Neural crest cell (in vitro differentiated cells): ENCODE measurements around the gene CCNL1. TPM values are rescaled to one million over a fixed set of nuclear protein-coding genes. Genes with fewer than 3 reads are reported as not detected.
"Not testable (repeated sequence)": the region's sequence is repeated elsewhere in the genome, so short reads cannot be mapped to it uniquely, and the experiment has no call there.

Source experiments
- DNase-seq: peaks from one replicate; pipeline ENCODE4 v3.0.0; 2021; ENCODE audit warnings: low read depth, mixed read lengths, low spot score
- H3K27ac Mint-ChIP-seq: one replicate; pipeline ENCODE4 v1.8.0; 2021; ENCODE audit warnings: mild to moderate bottlenecking, mixed read lengths; ENCODE audit not compliant: unreplicated experiment
- H3K27me3 Mint-ChIP-seq: 2 replicates; pipeline ENCODE4 v1.8.0; 2021; ENCODE audit warnings: low read depth, mild to moderate bottlenecking, mixed read lengths
- H3K36me3 Mint-ChIP-seq: 2 replicates; pipeline ENCODE4 v1.8.0; 2021; ENCODE audit warnings: low read depth, mild to moderate bottlenecking, mixed read lengths
- H3K4me1 Mint-ChIP-seq: 2 replicates; pipeline ENCODE4 v1.8.0; 2021; ENCODE audit warnings: mixed read lengths
- H3K4me3 Mint-ChIP-seq: one replicate; pipeline ENCODE4 v1.8.0; 2021; ENCODE audit warnings: mild to moderate bottlenecking, mixed read lengths
- H3K9me3 Mint-ChIP-seq: 2 replicates; pipeline ENCODE4 v1.8.0; 2021; ENCODE audit warnings: mixed read lengths
- total RNA-seq: library from RNA; stranded (reverse); gene quantifications from 2 replicates; pipeline ENCODE4 v1.2.1, GENCODE V29; 2021
- TF ChIP-seq, protein P1 (sequence below): fragments of 200-600 bp; sonication (generic); conservative IDR thresholded peaks from 2 replicates; pipeline ENCODE4 v1.5.0; 2021; ENCODE audit warnings: antibody characterized with exemption, mild to moderate bottlenecking

CCNL1 gene
- total RNA-seq, 1 donor from 2014 or later = 127 TPM

DNA sequence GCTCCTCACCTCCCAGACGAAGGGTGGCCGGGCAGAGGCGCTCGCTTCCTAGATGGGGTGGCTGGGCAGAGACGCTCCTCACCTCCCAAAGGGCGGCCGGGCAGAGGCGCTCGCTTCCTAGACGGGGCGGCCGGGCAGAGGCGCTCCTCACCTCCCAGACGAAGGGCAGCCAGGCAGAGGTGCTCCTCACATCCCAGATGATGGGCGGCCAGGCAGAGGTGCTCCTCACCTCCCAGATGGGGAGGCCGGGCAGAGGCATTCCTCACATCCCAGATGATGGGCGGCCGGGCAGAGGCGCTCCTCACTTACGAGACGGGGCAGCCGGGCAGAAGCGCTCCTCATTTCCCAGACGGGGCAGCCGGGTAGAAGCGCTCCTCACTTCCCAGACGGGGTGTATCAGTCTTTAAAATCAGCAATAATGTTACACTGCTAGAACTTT, 19.4 kb upstream of the CCNL1 start:
- Mint-ChIP-seq H3K4me3 (peak overlapping the region; percentile 11), H3K9me3 (peaks cover 11% of the 10 kb centered on the region), H3K4me1 (peaks cover 21% of the 10 kb centered on the region), H3K36me3 (peaks cover 39% of the 10 kb centered on the region), H3K27ac (no peak overlapping the region), H3K27me3 (no peaks in the 10 kb centered on the region)
- TF ChIP-seq, protein P1, sequence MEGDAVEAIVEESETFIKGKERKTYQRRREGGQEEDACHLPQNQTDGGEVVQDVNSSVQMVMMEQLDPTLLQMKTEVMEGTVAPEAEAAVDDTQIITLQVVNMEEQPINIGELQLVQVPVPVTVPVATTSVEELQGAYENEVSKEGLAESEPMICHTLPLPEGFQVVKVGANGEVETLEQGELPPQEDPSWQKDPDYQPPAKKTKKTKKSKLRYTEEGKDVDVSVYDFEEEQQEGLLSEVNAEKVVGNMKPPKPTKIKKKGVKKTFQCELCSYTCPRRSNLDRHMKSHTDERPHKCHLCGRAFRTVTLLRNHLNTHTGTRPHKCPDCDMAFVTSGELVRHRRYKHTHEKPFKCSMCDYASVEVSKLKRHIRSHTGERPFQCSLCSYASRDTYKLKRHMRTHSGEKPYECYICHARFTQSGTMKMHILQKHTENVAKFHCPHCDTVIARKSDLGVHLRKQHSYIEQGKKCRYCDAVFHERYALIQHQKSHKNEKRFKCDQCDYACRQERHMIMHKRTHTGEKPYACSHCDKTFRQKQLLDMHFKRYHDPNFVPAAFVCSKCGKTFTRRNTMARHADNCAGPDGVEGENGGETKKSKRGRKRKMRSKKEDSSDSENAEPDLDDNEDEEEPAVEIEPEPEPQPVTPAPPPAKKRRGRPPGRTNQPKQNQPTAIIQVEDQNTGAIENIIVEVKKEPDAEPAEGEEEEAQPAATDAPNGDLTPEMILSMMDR = no peak
- no peak for DNase-seq

DNA sequence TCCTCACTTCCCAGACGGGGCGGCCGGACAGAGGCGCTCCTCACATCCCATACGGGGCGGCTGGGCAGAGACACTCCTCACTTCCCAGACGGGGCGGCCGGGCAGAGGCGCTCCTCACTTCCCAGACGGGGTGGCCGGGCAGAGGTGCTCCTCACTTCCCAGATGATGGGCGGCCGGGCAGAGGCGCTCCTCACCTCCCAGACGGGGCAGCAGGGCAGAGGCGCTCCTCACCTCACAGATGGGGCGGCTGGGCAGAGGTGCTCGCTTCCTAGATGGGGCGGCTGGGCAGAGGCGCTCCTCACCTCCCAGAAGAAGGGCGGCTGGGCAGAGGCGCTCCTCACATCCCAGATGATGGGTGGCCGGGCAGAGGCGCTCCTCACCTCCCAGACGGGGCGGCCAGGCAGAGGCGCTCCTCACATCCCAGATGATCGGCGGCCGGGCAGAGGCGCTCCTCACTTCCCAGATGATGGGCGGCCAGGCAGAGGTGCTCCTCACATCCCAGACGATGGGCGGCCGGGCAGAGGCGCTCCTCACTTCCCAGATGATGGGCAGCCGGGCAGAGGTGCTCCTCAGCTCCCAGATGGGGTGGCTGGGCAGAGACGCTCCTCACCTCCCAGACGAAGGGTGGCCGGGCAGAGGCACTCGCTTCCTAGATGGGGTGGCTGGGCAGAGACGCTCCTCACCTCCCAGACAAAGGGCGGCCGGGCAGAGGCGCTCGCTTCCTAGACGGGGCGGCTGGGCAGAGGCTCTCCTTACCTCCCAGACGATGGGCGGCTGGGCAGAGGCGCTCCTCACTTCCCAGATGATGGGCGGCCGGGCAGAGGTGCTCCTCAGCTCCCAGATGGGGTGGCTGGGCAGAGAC, 18.8 kb upstream of the CCNL1 start:
- not testable (repeated sequence) for H3K27me3 Mint-ChIP-seq, H3K4me3 Mint-ChIP-seq, DNase-seq, H3K27ac Mint-ChIP-seq
- peaks cover 11% of the 10 kb centered on the region for H3K9me3 Mint-ChIP-seq
- peaks cover 24% of the 10 kb centered on the region for H3K4me1 Mint-ChIP-seq
- H3K36me3 Mint-ChIP-seq = peaks cover 38% of the 10 kb centered on the region

GRCh38 chr3:157177801-157178453, 18.0 kb upstream of the CCNL1 start:
- H3K27me3 Mint-ChIP-seq, H3K9me3 Mint-ChIP-seq, H3K27ac Mint-ChIP-seq, DNase-seq: not testable (repeated sequence)
- peaks cover 31% of the 10 kb centered on the region for H3K36me3 Mint-ChIP-seq
- H3K4me1 Mint-ChIP-seq = peaks cover 24% of the 10 kb centered on the region
- peak overlapping the region; percentile 95 for H3K4me3 Mint-ChIP-seq

DNA sequence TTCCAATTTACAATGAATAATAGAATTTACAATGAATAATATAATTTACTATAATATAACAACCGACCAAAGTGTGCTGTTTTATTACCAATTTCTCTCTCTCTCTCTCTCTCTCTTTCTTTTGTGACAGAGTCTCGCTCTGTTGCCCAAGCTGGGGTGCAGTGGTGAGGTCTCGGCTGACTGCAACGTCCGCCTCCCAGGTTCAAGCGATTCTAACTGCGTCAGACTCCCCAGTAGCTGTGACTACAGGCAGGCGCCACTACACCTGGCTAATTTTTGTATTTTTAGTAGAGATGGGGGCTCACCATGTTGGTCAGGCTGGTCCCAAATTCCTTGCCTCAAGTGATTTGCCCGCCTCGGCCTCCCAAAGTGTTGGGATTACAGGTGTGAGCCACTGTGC, 17.0 kb upstream of the CCNL1 start:
- Mint-ChIP-seq H3K27ac (peak overlapping the region; percentile 86), H3K4me1 (peaks cover 24% of the 10 kb centered on the region), H3K27me3 (no peaks in the 10 kb centered on the region), H3K36me3 (peaks cover 25% of the 10 kb centered on the region), H3K9me3 (peaks cover 4% of the 10 kb centered on the region), H3K4me3 (peak overlapping the region; percentile 95)
- TF ChIP-seq, protein P1 = no peak
- DNase-seq = no peak

GRCh38 chr3:157175691-157176507, 16.0 kb upstream of the CCNL1 start:
- Mint-ChIP-seq H3K4me3 (peak overlapping the region; percentile 95), H3K27ac (peak overlapping the region; percentile 99), H3K4me1 (peaks cover 24% of the 10 kb centered on the region), H3K36me3 (peaks cover 22% of the 10 kb centered on the region), H3K9me3 (peaks cover 4% of the 10 kb centered on the region), H3K27me3 (peaks cover 5% of the 10 kb centered on the region)
- TF ChIP-seq, protein P1 = no peak
- no peak for DNase-seq
